Upper lobe of left lung (tissue), 6 donors: Measurements from ENCODE around the gene E2F4. TPM values are rescaled to one million over a fixed set of nuclear protein-coding genes. Genes with fewer than 3 reads are reported as not detected.

Experiments
- ATAC-seq, 2 donors: fragments of 200-7000 bp; cut with Tn5 transposase; one replicate each; pipeline ENCODE4 v1.9.1; 2022; ENCODE audit warnings: mild to moderate bottlenecking in 2 of 2, moderate library complexity in 2 of 2; ENCODE audit not compliant: low FRiP score in 2 of 2
- DNase-seq, 2 donors: peaks; one replicate each; pipeline ENCODE4 v3.0.0-alpha.2; 2019 to 2020
- H3K27ac ChIP-seq, 4 donors: fragments of 200-600 bp; sonication (generic); one replicate each; pipeline ENCODE4 v1.5.1; 2016 to 2019
- H3K27me3 ChIP-seq, 4 donors: fragments of 200-600 bp; sonication (generic); one replicate each; pipeline ENCODE4 v1.5.1; 2017 to 2019
- H3K36me3 ChIP-seq, 4 donors: fragments of 200-600 bp; sonication (generic); one replicate each; pipeline ENCODE4 v1.5.1; 2016 to 2019
- H3K4me1 ChIP-seq, 4 donors: fragments of 200-600 bp; sonication (generic); one replicate each; pipeline ENCODE4 v1.5.1; 2018 to 2019
- H3K4me3 ChIP-seq, 4 donors: fragments of 200-600 bp; sonication (generic); one replicate each; pipeline ENCODE4 v1.5.1; 2017 to 2019; ENCODE audit warnings: mild to moderate bottlenecking in 2 of 4, moderate library complexity in 1 of 4
- H3K9me3 ChIP-seq, 4 donors: fragments of 200-600 bp; sonication (generic); one replicate each; pipeline ENCODE4 v1.5.1; 2018 to 2019
- CTCF ChIP-seq, 6 experiments: fragments of 450-650 bp in 4 of 6; fragments of 200-600 bp in 2 of 6; sonication (generic) in 2 of 6; IDR thresholded peaks; one replicate each; pipeline ENCODE4 v1.5.1; 2016 to 2019; ENCODE audit warnings: antibody characterized with exemption in 6 of 6
- EP300 ChIP-seq, 4 donors: sonication (generic); formaldehyde crosslinking; IDR thresholded peaks; one replicate each; pipeline ENCODE4 v1.5.1; 2017; ENCODE audit warnings: antibody characterized with exemption in 4 of 4, control low read depth in 2 of 4
- POLR2A ChIP-seq, 4 donors: fragments of 450-650 bp; IDR thresholded peaks; one replicate each; pipeline ENCODE4 v1.5.1; 2016 to 2017; ENCODE audit warnings: antibody characterized with exemption in 4 of 4, mild to moderate bottlenecking in 2 of 4
- POLR2AphosphoS5 ChIP-seq, 2 donors: sonication (generic); formaldehyde crosslinking; IDR thresholded peaks; one replicate each; pipeline ENCODE4 v1.5.1; 2017; ENCODE audit warnings: antibody characterized with exemption in 2 of 2
- WGBS, 2 donors: methylation state at CpG; one replicate each; pipeline ENCODE4 v1.1.5; 2017 to 2018; 5-methylcytosine and 5-hydroxymethylcytosine counted together
- total RNA-seq, 6 donors: library from RNA; depleted of rRNA in 4 of 6; stranded (reverse); fragments of >200 nt in 4 of 6; gene quantifications; one replicate each; pipeline versions ENCODE4 v1.1.0 to v1.2.1, GENCODE V29; 2016 to 2021
- donor health status: DM: no; HTN: no; CAD: no; lungs with moderate emphysema.
- donor health status: DM: no; HTN: yes; CAD: no; lungs with severe emphysema.

E2F4 gene
- total RNA-seq, 6 donors from 2014 or later, result 55.7 to 124 (median 85.4) TPM

- ATAC-seq (no peak), DNase-seq (peak in 1 of 2 donors; percentile 73)
- Histone ChIP-seq H3K9me3 (no peaks in the 10 kb centered on the region), H3K4me3 (no peak overlapping the region), H3K27me3 (no peaks in the 10 kb centered on the region), H3K36me3 (peaks cover 17 to 84% (median 70%) of the 10 kb centered on the region in 4 donors), H3K27ac (no peak overlapping the region), H3K4me1 (peaks cover 12 to 32% (median 15%) of the 10 kb centered on the region in 4 donors)
- TF ChIP-seq EP300 (IDR thresholded peaks at IDR 0.05) (no peak), POLR2A (IDR thresholded peaks at IDR 0.05) (no peak), CTCF (IDR thresholded peaks at IDR 0.05) (no peak), POLR2AphosphoS5 (IDR thresholded peaks at IDR 0.05) (no peak)
- 93 to 95% methylated on average over 11 to 35 of the region's 40 CpGs for WGBS, 2 donors
Observed at GRCh38 chr16:67201411-67202345, 9.7 kb downstream of the E2F4 start.

GRCh38 chr16:67202426-67202825 is 10.5 kb downstream of the E2F4 start:
- Histone ChIP-seq H3K27ac (no peak overlapping the region), H3K4me3 (no peak overlapping the region), H3K27me3 (no peaks in the 10 kb centered on the region), H3K36me3 (peaks cover 17 to 79% (median 62%) of the 10 kb centered on the region in 4 donors), H3K9me3 (no peaks in the 10 kb centered on the region), H3K4me1 (peaks cover 15 to 32% (median 19%) of the 10 kb centered on the region in 4 donors)
- ATAC-seq (no peak), DNase-seq (no peak)
- WGBS, 2 donors, result 94 to 100% methylated on average over 5 to 12 of the region's 12 CpGs
- TF ChIP-seq POLR2AphosphoS5 (IDR thresholded peaks at IDR 0.05) (no peak), EP300 (IDR thresholded peaks at IDR 0.05) (no peak), POLR2A (IDR thresholded peaks at IDR 0.05) (no peak), CTCF (IDR thresholded peaks at IDR 0.05) (no peak)

- Histone ChIP-seq H3K36me3 (peaks cover 17 to 77% (median 56%) of the 10 kb centered on the region in 4 donors), H3K27me3 (no peaks in the 10 kb centered on the region), H3K9me3 (no peaks in the 10 kb centered on the region), H3K27ac (no peak overlapping the region), H3K4me1 (peaks cover 11 to 26% (median 18%) of the 10 kb centered on the region in 4 donors), H3K4me3 (no peak overlapping the region)
- ATAC-seq, result no peak
- 89 to 93% methylated on average over 14 to 21 of the region's 23 CpGs for WGBS, 2 donors
- TF ChIP-seq CTCF (IDR thresholded peaks at IDR 0.05), result no peak
- no peak for TF ChIP-seq POLR2A (IDR thresholded peaks at IDR 0.05)
- TF ChIP-seq POLR2AphosphoS5 (IDR thresholded peaks at IDR 0.05), result no peak
- no peak for TF ChIP-seq EP300 (IDR thresholded peaks at IDR 0.05)
- peak in 1 of 2 donors; percentile 69 for DNase-seq
Observed at GRCh38 chr16:67202956-67203493, 11.1 kb downstream of the E2F4 start.

- TF ChIP-seq EP300 (IDR thresholded peaks at IDR 0.05) (no peak), POLR2AphosphoS5 (IDR thresholded peaks at IDR 0.05) (no peak), CTCF (IDR thresholded peaks at IDR 0.05) (no peak), POLR2A (IDR thresholded peaks at IDR 0.05) (no peak)
- DNase-seq (no peak), ATAC-seq (no peak)
- WGBS, 2 donors, result 57% methylated on average over 1 of the region's 4 CpGs; no CpG with 5 or more reads in 1 of the 2 donors
- Histone ChIP-seq H3K4me1 (peaks cover 3 to 16% (median 9%) of the 10 kb centered on the region in 4 donors), H3K27ac (no peak overlapping the region), H3K9me3 (no peaks in the 10 kb centered on the region), H3K27me3 (no peaks in the 10 kb centered on the region), H3K4me3 (no peak overlapping the region), H3K36me3 (peaks cover 17 to 69% (median 48%) of the 10 kb centered on the region in 4 donors)
Observed at GRCh38 chr16:67204076-67204475, 12.1 kb downstream of the E2F4 start.
